ENCODE measurements around the gene FAAH.

- TF ChIP-seq CTCF (IDR thresholded peaks at IDR 0.05; ENCODE audit: low read depth, low read length) (no peak), EZH2phosphoT487 (IDR thresholded peaks at IDR 0.05; ENCODE audit: low read depth) (no peak)
Measured at GRCh38 chr1:46404482-46405196, 10.5 kb downstream of the FAAH start.
